A673 (cell line): Measurements from ENCODE around the gene FAN1.

ENCODE experiments used
- CTCF ChIP-seq: fragments of 300-800, 200-600 bp; sonication (generic); conservative IDR thresholded peaks from 2 replicates; pipeline ENCODE4 v1.5.1; 2017; ENCODE audit warnings: low read depth, mild to moderate bottlenecking, antibody characterized with exemption, low read length, moderate library complexity, mixed read lengths
- EZH2 ChIP-seq: fragments of 200-600 bp; sonication (generic); IDR thresholded peaks from 2 replicates; pipeline ENCODE4 v1.6.1; 2017; ENCODE audit warnings: borderline replicate concordance, low read depth, mild to moderate bottlenecking, mixed read lengths, antibody characterized with exemption, low read length; ENCODE audit not compliant: poor library complexity, severe bottlenecking

- TF ChIP-seq CTCF, result no peak
- no peak for TF ChIP-seq EZH2
Observed at GRCh38 chr15:30992249-30992864, 88.6 kb downstream of the FAN1 start.
